IMR-90 (cell line): ENCODE results near the gene LTN1.
A peak's percentile ranks its signal among the peaks of the same experiment; 100 is the strongest.

Source experiments
- CEBPB ChIP-seq: IDR thresholded peaks from 2 replicates; pipeline ENCODE4 v1.6.1; 2012; ENCODE audit warnings: low read depth, low read length, improper control_type of control experiment
- CHD1 ChIP-seq: IDR thresholded peaks from 2 replicates; pipeline ENCODE4 v1.6.1; 2012; ENCODE audit warnings: low read depth, low read length, improper control_type of control experiment
- CTCF ChIP-seq: conservative IDR thresholded peaks from 2 replicates; pipeline ENCODE4 v1.5.1; 2012; ENCODE audit warnings: mild to moderate bottlenecking, low read depth, low read length, improper control_type of control experiment
- ELK1 ChIP-seq: fragments of 150-350 bp; IDR thresholded peaks from 2 replicates; pipeline ENCODE4 v1.6.1; 2016; ENCODE audit warnings: low read depth, mild to moderate bottlenecking, low read length, moderate library complexity, borderline replicate concordance
- MAZ ChIP-seq: IDR thresholded peaks from 2 replicates; pipeline ENCODE4 v1.6.1; 2012; ENCODE audit warnings: low read depth, mild to moderate bottlenecking, low read length, improper control_type of control experiment, moderate library complexity, borderline replicate concordance
- POLR2A ChIP-seq: IDR thresholded peaks from 2 replicates; pipeline ENCODE4 v1.6.1; 2012; ENCODE audit warnings: mild to moderate bottlenecking, low read depth, low read length
- RAD21 ChIP-seq: IDR thresholded peaks from 2 replicates; pipeline ENCODE4 v1.6.1; 2012; ENCODE audit warnings: low read length, improper control_type of control experiment
- RCOR1 ChIP-seq: IDR thresholded peaks from 2 replicates; pipeline ENCODE4 v1.6.1; 2012; ENCODE audit warnings: mild to moderate bottlenecking, low read length, improper control_type of control experiment; ENCODE audit not compliant: insufficient replicate concordance
- USF2 ChIP-seq: fragments of 150-350 bp; IDR thresholded peaks from 2 replicates; pipeline ENCODE4 v1.6.1; 2017; ENCODE audit warnings: mild to moderate bottlenecking, antibody characterized with exemption, low read length, low read depth

- TF ChIP-seq CEBPB, result peak; percentile 95
- TF ChIP-seq CTCF, result no peak
- peak; percentile 90 for TF ChIP-seq USF2
- TF ChIP-seq RAD21, result no peak
- no peak for TF ChIP-seq ELK1
- TF ChIP-seq MAZ, result peak; percentile 88
- no peak for TF ChIP-seq RCOR1
- TF ChIP-seq POLR2A, result peak; percentile 30; the same call in 1 of the 2 replicates
- TF ChIP-seq CHD1, result no peak
Measured at GRCh38 chr21:28992526-28993292, at the start of gene LTN1.
